Ectodermal cell (in vitro differentiated cells): ENCODE data around the gene IQSEC1.

ENCODE experiments used
- H3K27ac ChIP-seq: 2 replicates; pipeline ENCODE4 v1.7.0; 2013; ENCODE audit warnings: mild to moderate bottlenecking, low read depth, low read length; ENCODE audit not compliant: insufficient read depth, poor library complexity, severe bottlenecking
- H3K27me3 ChIP-seq: 2 replicates; pipeline ENCODE4 v1.7.0; 2013; ENCODE audit warnings: mild to moderate bottlenecking, low read length; ENCODE audit not compliant: insufficient read depth, control insufficient read depth, poor library complexity, severe bottlenecking
- H3K36me3 ChIP-seq: one replicate; pipeline ENCODE4 v1.7.0; 2013; ENCODE audit warnings: low read length; ENCODE audit not compliant: control insufficient read depth, insufficient read depth
- H3K4me1 ChIP-seq: one replicate; pipeline ENCODE4 v1.7.0; 2013; ENCODE audit warnings: low read length; ENCODE audit not compliant: control insufficient read depth, insufficient read depth
- H3K4me3 ChIP-seq: 2 replicates; pipeline ENCODE4 v1.7.0; 2013; ENCODE audit warnings: low read depth, low read length, control low read depth; ENCODE audit not compliant: insufficient read depth
- H3K9me3 ChIP-seq: 2 replicates; pipeline ENCODE4 v1.7.0; 2013; ENCODE audit warnings: mild to moderate bottlenecking, low read length, moderate library complexity; ENCODE audit not compliant: control insufficient read depth
- WGBS, 2 experiments: methylation state at CpG; one replicate each; pipeline ENCODE4 v1.1.7; 2013; ENCODE audit warnings: missing lambda C conversion rate in 2 of 2; 5-methylcytosine and 5-hydroxymethylcytosine counted together

Gene IQSEC1

DNA sequence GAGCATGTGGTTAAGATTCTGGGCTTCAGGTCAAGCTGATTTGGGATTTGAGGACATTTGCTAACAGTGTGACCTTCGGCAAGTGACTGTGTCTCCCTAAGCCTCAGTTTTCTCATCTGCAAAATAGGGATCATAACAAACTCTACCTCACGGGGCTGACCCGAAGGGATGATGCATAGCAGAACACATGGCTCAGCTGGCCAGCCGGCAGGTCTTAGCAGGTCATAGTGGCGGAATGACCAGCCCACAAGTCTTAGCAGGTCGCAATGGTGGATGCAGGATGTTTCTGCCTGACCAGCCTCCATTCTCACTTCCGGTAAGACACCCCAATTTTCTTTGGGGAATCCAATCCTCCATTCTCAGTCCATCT lies 63.3 kb downstream of the IQSEC1 start:
- Histone ChIP-seq H3K27ac (no peak overlapping the region), H3K4me1 (peaks cover 27% of the 10 kb centered on the region), H3K27me3 (no peaks in the 10 kb centered on the region), H3K36me3 (no peaks in the 10 kb centered on the region), H3K9me3 (no peaks in the 10 kb centered on the region), H3K4me3 (no peak overlapping the region)
- WGBS, 2 experiments = 95 to 96% methylated on average over 7 of the region's 7 CpGs

DNA sequence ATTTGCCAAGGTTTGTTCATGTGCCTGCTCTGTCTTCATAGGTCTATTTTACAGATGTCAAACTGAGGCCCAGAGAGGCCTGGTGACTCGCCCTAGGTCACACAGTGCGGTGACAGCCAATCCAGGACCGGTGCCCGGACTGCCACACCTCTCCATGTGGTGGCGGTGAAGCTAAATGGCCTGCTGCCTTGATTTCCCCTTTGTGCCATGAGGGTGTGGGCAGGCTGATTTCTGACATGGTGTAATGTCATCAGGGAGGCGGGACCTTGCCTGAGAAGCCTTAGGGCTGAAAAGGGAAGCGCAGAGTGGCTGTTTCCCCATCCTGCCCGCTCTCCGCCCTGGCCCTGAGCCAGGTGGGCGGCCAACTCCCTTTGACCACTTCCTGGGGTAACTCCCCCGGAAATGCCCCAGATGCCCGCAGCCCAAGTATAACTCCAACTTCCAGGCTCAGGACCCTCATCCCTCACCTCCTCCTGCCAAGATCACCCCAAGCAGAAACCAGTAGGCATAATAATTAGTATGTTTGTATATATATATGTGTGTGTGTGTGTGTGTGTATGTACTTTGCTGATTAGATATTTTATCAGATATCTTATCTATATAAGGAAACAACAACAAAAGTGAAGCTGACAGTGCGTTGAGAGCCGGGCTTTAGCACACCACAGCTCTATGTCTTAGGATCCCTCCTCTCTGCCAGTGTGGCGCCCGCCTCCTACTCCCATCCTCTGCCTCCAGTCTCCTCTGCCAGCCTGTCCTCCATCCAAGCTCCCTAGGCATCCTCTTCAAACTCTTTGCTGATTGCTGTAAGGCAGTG lies 63.9 kb downstream of the IQSEC1 start:
- Histone ChIP-seq H3K27me3 (no peaks in the 10 kb centered on the region), H3K27ac (no peak overlapping the region), H3K36me3 (no peaks in the 10 kb centered on the region), H3K4me1 (peaks cover 27% of the 10 kb centered on the region), H3K9me3 (no peaks in the 10 kb centered on the region), H3K4me3 (no peak overlapping the region)
- 94 to 97% methylated on average over 16 of the region's 16 CpGs for WGBS, 2 experiments

DNA sequence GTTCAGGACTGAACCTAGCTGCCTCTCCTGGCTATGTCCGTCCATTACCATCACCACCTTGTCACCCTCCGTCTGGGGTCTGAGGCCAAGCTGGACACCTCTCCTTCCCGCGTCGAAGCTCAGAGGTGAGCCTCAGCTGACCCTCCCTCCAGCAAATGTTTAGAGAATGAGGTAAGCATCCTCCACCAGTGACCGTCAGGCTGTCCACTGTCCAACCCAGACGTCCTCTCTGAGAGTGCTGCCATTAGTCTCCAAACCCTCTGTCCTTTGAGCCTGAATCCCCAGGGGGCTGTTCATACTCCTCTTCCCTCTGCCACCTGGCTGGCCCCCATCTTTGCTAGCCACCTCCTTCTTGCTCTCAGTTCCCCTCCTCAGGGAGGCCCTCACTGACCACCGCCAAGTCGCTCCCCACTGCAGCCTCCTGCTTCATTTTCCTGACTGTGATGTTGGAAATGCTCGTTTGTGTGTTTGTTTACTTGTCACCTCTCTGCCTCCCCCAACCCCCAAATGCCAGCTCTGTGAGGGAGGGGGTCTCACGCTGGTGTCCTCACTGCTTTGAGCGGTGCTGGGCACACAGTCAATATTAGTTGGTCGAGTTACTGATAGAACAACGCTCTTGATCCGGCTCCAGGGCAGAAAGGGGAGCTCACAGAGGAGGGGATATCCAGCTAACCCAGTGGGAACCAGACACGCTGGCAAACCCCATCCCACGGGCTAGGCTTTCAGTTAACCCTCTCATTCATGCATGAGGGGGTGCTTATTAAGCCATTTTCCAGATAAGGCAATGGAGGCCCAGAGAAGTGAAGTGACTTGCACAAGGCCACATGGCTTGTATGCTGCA lies 64.9 kb downstream of the IQSEC1 start:
- H3K27me3 ChIP-seq = no peaks in the 10 kb centered on the region
- no peak overlapping the region for H3K4me3 ChIP-seq
- 87 to 89% methylated on average over 17 of the region's 17 CpGs for WGBS, 2 experiments
- H3K36me3 ChIP-seq = no peaks in the 10 kb centered on the region
- H3K4me1 ChIP-seq = peaks cover 26% of the 10 kb centered on the region
- H3K9me3 ChIP-seq = no peaks in the 10 kb centered on the region
- H3K27ac ChIP-seq = no peak overlapping the region

DNA sequence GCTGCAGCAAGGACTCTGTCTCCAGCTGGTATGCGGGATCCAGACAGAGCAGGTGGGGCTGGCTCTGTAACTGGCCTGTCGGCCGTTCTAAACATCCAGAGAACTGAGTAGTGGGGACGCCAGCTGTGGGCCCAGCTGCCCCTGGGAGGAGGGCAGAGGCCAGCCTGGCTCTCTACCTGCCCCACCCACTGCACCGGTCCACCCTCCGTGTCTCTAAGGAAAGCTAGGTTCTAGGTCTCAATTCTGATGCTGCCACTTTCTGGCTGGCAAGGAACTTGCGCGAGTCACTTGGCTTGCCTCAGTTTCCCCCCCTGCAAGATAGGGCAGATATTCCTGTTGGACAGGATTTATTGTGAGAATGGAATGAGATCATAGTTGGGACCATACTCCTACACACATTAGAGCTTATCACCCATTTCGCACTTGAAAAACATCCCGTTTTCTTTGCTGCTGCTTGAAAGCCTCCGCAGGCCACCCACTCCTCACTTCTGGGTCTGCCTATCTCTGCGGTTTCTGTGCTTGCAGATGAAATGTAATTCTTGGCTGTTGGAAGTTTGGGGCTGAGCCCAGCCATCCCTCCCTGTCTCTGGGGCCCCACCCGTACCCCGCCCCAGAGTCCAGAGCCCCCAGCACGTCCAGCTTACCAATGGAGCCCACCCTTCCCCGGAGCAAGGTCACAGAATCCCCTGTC lies 65.8 kb downstream of the IQSEC1 start:
- Histone ChIP-seq H3K9me3 (no peaks in the 10 kb centered on the region), H3K27ac (no peak overlapping the region), H3K27me3 (no peaks in the 10 kb centered on the region), H3K4me3 (no peak overlapping the region), H3K4me1 (peaks cover 26% of the 10 kb centered on the region), H3K36me3 (no peaks in the 10 kb centered on the region)
- 91 to 95% methylated on average over 16 of the region's 16 CpGs for WGBS, 2 experiments

DNA sequence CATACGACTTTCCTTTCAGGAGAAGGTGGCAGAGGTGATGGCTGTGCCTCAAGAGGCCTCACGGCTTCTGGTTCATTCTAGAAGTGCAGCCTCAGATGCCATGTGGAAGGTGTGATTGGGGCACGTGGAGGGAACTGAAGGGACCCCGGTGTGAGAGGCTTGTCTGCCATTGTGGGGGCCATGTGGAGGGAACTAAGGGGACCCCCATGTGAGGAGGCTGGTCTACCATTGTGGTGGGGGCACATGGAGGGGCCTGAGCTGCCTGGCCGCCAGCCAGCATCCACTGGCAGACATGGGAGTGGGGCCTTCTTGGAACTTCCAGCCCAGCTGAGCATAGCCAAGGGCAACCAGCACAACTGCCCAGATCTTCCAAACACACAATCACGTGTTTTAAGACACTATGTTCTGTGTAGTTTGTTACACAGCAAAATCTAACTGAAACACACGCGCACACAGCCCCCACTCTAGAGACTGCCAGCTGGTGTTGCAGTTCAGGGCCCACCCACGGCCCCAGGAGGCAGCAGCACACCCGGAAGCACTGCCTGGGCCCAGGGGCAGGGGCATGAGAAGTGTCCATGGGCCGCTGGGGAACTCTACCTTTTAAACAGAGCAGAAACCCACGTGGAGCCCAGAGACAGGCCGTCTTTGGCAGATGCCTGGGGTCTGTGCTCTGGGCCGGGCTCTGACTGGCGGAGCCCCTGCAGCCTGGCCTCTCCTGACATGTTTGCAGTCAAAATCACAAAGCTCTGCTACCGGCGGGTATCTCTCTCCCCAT lies 66.8 kb downstream of the IQSEC1 start:
- no peaks in the 10 kb centered on the region for H3K9me3 ChIP-seq
- no peaks in the 10 kb centered on the region for H3K36me3 ChIP-seq
- H3K4me1 ChIP-seq = peaks cover 19% of the 10 kb centered on the region
- H3K27ac ChIP-seq = no peak overlapping the region
- no peaks in the 10 kb centered on the region for H3K27me3 ChIP-seq
- 88 to 89% methylated on average over 17 of the region's 17 CpGs for WGBS, 2 experiments
- H3K4me3 ChIP-seq = no peak overlapping the region

DNA sequence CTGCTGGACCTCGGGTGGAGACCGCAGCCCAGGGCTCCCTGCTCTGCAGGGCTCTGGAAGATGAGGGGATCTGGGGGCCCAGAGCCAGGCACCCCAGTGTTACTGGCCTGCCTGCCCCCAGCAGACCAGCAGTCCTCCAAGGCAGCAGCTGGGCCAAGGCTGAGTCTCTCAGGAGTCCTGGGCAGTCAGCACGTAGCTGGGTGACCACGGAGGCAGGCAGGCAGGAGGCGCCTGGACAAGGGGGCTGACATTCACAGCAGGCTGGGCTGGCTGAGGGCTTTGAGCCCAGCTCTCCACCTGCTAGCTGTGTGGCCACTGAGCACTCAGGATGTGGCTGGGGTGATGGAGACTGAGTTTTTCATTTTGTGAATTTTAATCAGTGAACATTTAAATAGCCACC lies 67.9 kb downstream of the IQSEC1 start:
- Histone ChIP-seq H3K9me3 (no peaks in the 10 kb centered on the region), H3K27me3 (no peaks in the 10 kb centered on the region), H3K4me3 (no peak overlapping the region), H3K27ac (peak overlapping the region; percentile 26), H3K36me3 (no peaks in the 10 kb centered on the region), H3K4me1 (peaks cover 17% of the 10 kb centered on the region)
- 70 to 72% methylated on average over 5 of the region's 5 CpGs for WGBS, 2 experiments

DNA sequence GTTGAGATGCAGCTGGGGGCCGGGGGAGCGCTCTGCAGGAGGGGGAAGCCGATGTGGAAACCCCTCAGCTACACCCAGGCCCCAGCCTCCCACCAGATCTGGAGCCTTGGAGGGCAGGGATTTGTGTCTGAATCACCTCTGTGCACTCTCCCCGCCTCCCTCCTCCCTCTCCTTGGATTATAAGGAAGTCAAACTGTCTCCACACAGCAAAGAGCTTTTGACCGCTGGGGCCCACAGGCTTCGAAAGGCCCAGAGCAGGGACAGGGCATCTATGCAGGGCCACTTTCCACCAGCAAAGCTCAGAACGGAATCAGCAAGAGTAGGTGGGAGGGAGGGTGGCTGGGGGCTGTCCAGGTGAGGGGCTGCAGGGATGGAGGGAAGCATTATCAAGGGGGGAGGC lies 68.9 kb downstream of the IQSEC1 start:
- Histone ChIP-seq H3K4me1 (peaks cover 17% of the 10 kb centered on the region), H3K27me3 (no peaks in the 10 kb centered on the region), H3K27ac (no peak overlapping the region), H3K9me3 (no peaks in the 10 kb centered on the region), H3K4me3 (no peak overlapping the region), H3K36me3 (no peaks in the 10 kb centered on the region)
- 56 to 57% methylated on average over 7 of the region's 7 CpGs for WGBS, 2 experiments

DNA sequence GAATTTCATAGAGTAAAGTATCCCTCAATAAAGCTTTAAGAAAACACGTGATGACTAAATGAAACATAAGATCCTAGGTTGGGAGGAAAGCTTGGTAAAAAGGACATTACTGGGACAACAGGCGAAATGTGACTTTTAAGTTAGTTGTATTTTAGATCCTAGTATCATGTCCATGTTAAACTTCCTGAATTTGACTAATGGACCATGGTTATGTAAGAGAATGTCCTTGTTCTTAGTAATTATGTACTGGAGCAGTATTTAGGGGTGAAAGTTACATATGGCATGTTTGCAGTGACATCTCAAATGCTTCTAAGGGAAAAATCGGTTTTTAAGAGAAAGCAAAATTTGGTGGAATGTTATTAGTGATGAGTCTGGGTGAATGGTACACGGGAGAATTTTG lies 69.6 kb downstream of the IQSEC1 start:
- no peak overlapping the region for H3K4me3 ChIP-seq
- H3K4me1 ChIP-seq = peaks cover 17% of the 10 kb centered on the region
- H3K27me3 ChIP-seq = no peaks in the 10 kb centered on the region
- no peak overlapping the region for H3K27ac ChIP-seq
- 91 to 98% methylated on average over 3 to 4 of the region's 4 CpGs for WGBS, 2 experiments
- H3K9me3 ChIP-seq = no peaks in the 10 kb centered on the region
- H3K36me3 ChIP-seq = no peaks in the 10 kb centered on the region

DNA sequence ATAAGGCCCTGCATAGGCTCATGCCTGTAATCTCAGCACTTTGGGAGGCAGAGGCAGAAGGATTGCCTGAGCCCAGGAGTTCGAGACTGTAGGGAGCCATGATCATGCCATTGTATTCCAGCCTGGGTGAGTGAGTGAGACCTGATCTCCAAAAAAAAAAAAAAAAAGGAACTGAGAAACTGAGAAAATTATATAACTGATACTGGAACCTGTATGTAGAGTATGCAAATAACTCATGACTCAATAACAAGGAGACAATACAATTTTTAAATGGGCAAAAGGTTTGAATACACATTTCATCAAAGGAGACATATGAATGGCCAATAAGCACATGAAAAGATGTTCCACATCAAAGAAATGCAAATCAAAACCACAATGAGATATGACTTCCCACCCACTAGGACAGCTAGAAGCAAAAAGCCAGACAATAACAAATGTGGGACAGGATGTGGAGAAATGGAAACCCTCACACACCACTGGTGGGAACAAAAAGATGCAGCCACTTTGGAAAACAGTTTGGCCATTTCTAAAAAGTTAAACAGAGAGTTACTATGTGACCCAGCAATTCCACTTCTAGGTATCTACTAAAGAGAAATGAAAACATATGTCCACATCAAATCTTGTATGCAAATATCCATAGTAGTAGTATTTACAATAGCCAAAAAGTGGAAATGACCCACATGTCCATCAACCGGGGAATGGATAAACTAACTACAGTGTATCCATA lies 70.7 kb downstream of the IQSEC1 start:
- WGBS, 2 experiments = 78% methylated on average over 2 of the region's 2 CpGs
- Histone ChIP-seq H3K4me1 (peaks cover 17% of the 10 kb centered on the region), H3K36me3 (no peaks in the 10 kb centered on the region), H3K4me3 (no peak overlapping the region), H3K9me3 (no peaks in the 10 kb centered on the region), H3K27me3 (no peaks in the 10 kb centered on the region), H3K27ac (no peak overlapping the region)
